Left hindlimb (tissue), 1 donor: ENCODE results near the gene NLGN1.

ENCODE experiments used
- DNase-seq: peaks from one replicate; pipeline ENCODE4 v3.0.0-alpha.2; 2018

NLGN1 gene

GRCh38 chr3:174317005-174317404 lies 919.5 kb downstream of the NLGN1 start:
- no peak for DNase-seq

GRCh38 chr3:174318181-174318580 lies 920.6 kb downstream of the NLGN1 start:
- DNase-seq, result no peak

- DNase-seq, result no peak
Measured at GRCh38 chr3:174321548-174321947, 924.0 kb downstream of the NLGN1 start.

- no peak for DNase-seq
Measured at GRCh38 chr3:174322789-174323188, 925.2 kb downstream of the NLGN1 start.

GRCh38 chr3:174325171-174325570 lies 927.6 kb downstream of the NLGN1 start:
- DNase-seq, result no peak

- peak; percentile 56 for DNase-seq
Measured at GRCh38 chr3:174325834-174326700, 928.5 kb downstream of the NLGN1 start.

GRCh38 chr3:174329321-174329720 lies 931.8 kb downstream of the NLGN1 start:
- DNase-seq, result no peak

- peak; percentile 49 for DNase-seq
Measured at GRCh38 chr3:174330303-174330702, 932.8 kb downstream of the NLGN1 start.

- no peak for DNase-seq
Measured at GRCh38 chr3:174331095-174331800, 933.7 kb downstream of the NLGN1 start.

GRCh38 chr3:174332391-174332790 lies 934.8 kb downstream of the NLGN1 start:
- no peak for DNase-seq

- no peak for DNase-seq
Measured at GRCh38 chr3:174333640-174334039, 936.1 kb downstream of the NLGN1 start.

- no peak for DNase-seq
Measured at GRCh38 chr3:174334111-174334510, 936.6 kb downstream of the NLGN1 start.

- no peak for DNase-seq
Measured at GRCh38 chr3:174335324-174335723, 937.8 kb downstream of the NLGN1 start.

- no peak for DNase-seq
Measured at GRCh38 chr3:174335910-174336309, 938.4 kb downstream of the NLGN1 start.
